Neural progenitor cell (in vitro differentiated cells): ENCODE measurements around the gene SEC63. TPM values are rescaled to one million over a fixed set of nuclear protein-coding genes. Genes with fewer than 3 reads are reported as not detected.
A peak's percentile ranks its signal among the peaks of the same experiment; 100 is the strongest.

ENCODE experiments used
- DNase-seq: peaks from one replicate; pipeline ENCODE4 v3.0.0-alpha.2; 2016; ENCODE audit warnings: low spot score
- H2AFZ ChIP-seq: fragments of 200-600 bp; sonication (generic); replicated peaks from 2 replicates; pipeline ENCODE4 v1.6.1; 2016; ENCODE audit warnings: antibody characterized with exemption
- H3F3A ChIP-seq: fragments of 200-600 bp; sonication (generic); 2 replicates; pipeline ENCODE4 v1.6.1; 2016; ENCODE audit warnings: antibody characterized with exemption, low read depth
- H3K27ac ChIP-seq: fragments of 200-600 bp; sonication (generic); 2 replicates; pipeline ENCODE4 v1.5.1; 2016; ENCODE audit warnings: mild to moderate bottlenecking
- H3K27me3 ChIP-seq: fragments of 200-600 bp; sonication (generic); 2 replicates; pipeline ENCODE4 v1.6.1; 2016; ENCODE audit warnings: mild to moderate bottlenecking, moderate library complexity
- H3K36me3 ChIP-seq: fragments of 200-600 bp; sonication (generic); 2 replicates; pipeline ENCODE4 v1.5.1; 2016
- H3K4me1 ChIP-seq: fragments of 200-600 bp; sonication (generic); 2 replicates; pipeline ENCODE4 v1.6.1; 2016; ENCODE audit warnings: mixed run types
- H3K4me2 ChIP-seq: fragments of 200-600 bp; sonication (generic); 2 replicates; pipeline ENCODE4 v1.6.1; 2016
- H3K4me3 ChIP-seq: fragments of 200-600 bp; sonication (generic); 2 replicates; pipeline ENCODE4 v1.5.1; 2016
- H3K79me2 ChIP-seq: fragments of 200-600 bp; sonication (generic); 2 replicates; pipeline ENCODE4 v1.6.1; 2016; ENCODE audit warnings: low read depth
- H3K9ac ChIP-seq: fragments of 200-600 bp; sonication (generic); 2 replicates; pipeline ENCODE4 v1.6.1; 2016
- H3K9me3 ChIP-seq: fragments of 200-600 bp; sonication (generic); 2 replicates; pipeline ENCODE4 v1.5.1; 2016; ENCODE audit warnings: low read depth
- H4K20me1 ChIP-seq: fragments of 200-600 bp; sonication (generic); 2 replicates; pipeline ENCODE4 v1.6.1; 2016; ENCODE audit warnings: low read depth
- H3K27ac Mint-ChIP-seq: 3 replicates; pipeline ENCODE4 v1.8.0; 2021; ENCODE audit warnings: mixed read lengths
- H3K27me3 Mint-ChIP-seq: 2 replicates; pipeline ENCODE4 v1.8.0; 2022; ENCODE audit warnings: low read depth, mild to moderate bottlenecking, inconsistent platforms, moderate library complexity, mixed read lengths; ENCODE audit not compliant: insufficient read depth
- H3K36me3 Mint-ChIP-seq: 3 replicates; pipeline ENCODE4 v1.8.0; 2021; ENCODE audit warnings: mixed read lengths
- H3K4me1 Mint-ChIP-seq: 3 replicates; pipeline ENCODE4 v1.8.0; 2021; ENCODE audit warnings: mixed read lengths
- H3K4me3 Mint-ChIP-seq: 3 replicates; pipeline ENCODE4 v1.8.0; 2021; ENCODE audit warnings: mild to moderate bottlenecking, moderate library complexity, mixed read lengths
- H3K9me3 Mint-ChIP-seq: 3 replicates; pipeline ENCODE4 v1.8.0; 2020; ENCODE audit warnings: mixed read lengths
- EZH2 ChIP-seq: fragments of 200-600 bp; sonication (generic); IDR thresholded peaks from 2 replicates; pipeline ENCODE4 v1.6.1; 2017; ENCODE audit warnings: antibody characterized with exemption, mild to moderate bottlenecking, moderate library complexity
- EZH2phosphoT487 ChIP-seq: fragments of 200-600 bp; sonication (generic); IDR thresholded peaks from 2 replicates; pipeline ENCODE4 v1.6.1; 2017; ENCODE audit warnings: antibody characterized with exemption
- small RNA-seq: library from RNA; depleted of rRNA; stranded (forward); fragments of <200 nt; gene quantifications from one replicate; pipeline ENCODE3, GENCODE V24; 2015
- total RNA-seq: library from RNA; depleted of rRNA; stranded (reverse); fragments of >200 nt; gene quantifications from 2 replicates; pipeline ENCODE4 v1.2.3, GENCODE V29; 2015; ENCODE audit warnings: low replicate concordance
- TF ChIP-seq, protein P1 (sequence below): fragments of 200-600 bp; sonication (generic); IDR thresholded peaks from 2 replicates; pipeline ENCODE4 v1.5.1; 2017; ENCODE audit warnings: antibody characterized with exemption, mild to moderate bottlenecking

The SEC63 gene
- total RNA-seq, 1 donor from 2014 or later, result 20.7 TPM

DNA sequence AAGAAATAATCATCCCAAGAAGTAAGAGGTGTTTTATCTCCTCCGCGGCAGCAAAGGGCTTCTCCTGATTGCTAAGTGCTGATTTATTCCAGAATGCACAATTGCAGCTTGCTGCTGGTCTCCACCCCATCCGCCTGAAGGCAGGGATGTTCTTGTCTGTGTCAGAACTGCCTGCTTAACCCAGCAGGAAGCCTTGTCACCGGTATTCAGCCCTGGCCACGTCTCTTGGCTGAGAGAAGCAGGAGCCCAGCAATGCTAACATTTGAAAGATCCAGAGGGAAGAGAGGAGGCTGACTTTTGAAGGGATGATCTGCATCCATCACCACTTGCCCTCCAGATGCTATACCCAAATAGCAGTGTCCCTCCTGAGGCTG, 138.1 kb downstream of the SEC63 start:
- no peaks in the 10 kb centered on the region for H3K79me2 ChIP-seq
- peaks cover 69% of the 10 kb centered on the region for H3K4me1 Mint-ChIP-seq
- H3K4me3 Mint-ChIP-seq, result peak overlapping the region; percentile 60
- TF ChIP-seq, protein P1, sequence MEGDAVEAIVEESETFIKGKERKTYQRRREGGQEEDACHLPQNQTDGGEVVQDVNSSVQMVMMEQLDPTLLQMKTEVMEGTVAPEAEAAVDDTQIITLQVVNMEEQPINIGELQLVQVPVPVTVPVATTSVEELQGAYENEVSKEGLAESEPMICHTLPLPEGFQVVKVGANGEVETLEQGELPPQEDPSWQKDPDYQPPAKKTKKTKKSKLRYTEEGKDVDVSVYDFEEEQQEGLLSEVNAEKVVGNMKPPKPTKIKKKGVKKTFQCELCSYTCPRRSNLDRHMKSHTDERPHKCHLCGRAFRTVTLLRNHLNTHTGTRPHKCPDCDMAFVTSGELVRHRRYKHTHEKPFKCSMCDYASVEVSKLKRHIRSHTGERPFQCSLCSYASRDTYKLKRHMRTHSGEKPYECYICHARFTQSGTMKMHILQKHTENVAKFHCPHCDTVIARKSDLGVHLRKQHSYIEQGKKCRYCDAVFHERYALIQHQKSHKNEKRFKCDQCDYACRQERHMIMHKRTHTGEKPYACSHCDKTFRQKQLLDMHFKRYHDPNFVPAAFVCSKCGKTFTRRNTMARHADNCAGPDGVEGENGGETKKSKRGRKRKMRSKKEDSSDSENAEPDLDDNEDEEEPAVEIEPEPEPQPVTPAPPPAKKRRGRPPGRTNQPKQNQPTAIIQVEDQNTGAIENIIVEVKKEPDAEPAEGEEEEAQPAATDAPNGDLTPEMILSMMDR, result no peak
- TF ChIP-seq EZH2phosphoT487 (no peak), EZH2 (no peak)
- H3K36me3 Mint-ChIP-seq, result no peaks in the 10 kb centered on the region
- DNase-seq, result peak; percentile 81
- H3K27me3 ChIP-seq, result no peaks in the 10 kb centered on the region
- peaks cover 4% of the 10 kb centered on the region for H3K27me3 Mint-ChIP-seq
- H3K9me3 Mint-ChIP-seq, result no peaks in the 10 kb centered on the region
- H3K4me3 ChIP-seq, result no peak overlapping the region
- no peaks in the 10 kb centered on the region for H3K36me3 ChIP-seq
- peaks cover 32% of the 10 kb centered on the region for H3F3A ChIP-seq
- no peak overlapping the region for H3K27ac ChIP-seq
- no peak overlapping the region for H3K9ac ChIP-seq
- H2AFZ ChIP-seq, result no peak overlapping the region
- no peaks in the 10 kb centered on the region for H3K9me3 ChIP-seq
- H4K20me1 ChIP-seq, result no peaks in the 10 kb centered on the region
- peaks cover 54% of the 10 kb centered on the region for H3K4me1 ChIP-seq
- peak overlapping the region; percentile 59 for H3K4me2 ChIP-seq
- peak overlapping the region; percentile 21 for H3K27ac Mint-ChIP-seq

DNA sequence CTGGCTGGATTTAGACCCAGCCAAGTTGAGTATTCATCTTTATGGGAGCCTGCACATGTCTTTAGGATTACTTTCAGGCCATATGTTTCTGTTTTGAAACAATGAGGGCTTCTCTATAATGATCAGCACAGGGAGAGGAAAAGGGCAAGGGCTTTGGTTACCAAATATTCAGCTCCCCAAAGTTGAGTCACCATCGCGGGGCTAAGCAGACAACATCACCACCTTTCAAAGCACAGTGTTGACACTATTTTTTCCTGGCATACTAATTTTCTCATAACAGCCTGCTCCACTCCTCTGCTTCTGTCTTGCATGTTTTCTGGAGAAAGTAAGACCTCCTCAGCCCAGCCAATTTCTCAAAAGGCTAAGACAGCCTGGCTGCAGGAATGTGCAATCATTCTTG, 138.8 kb downstream of the SEC63 start:
- H3F3A ChIP-seq, result peaks cover 32% of the 10 kb centered on the region
- H3K9me3 ChIP-seq, result no peaks in the 10 kb centered on the region
- Mint-ChIP-seq H3K4me3 (no peak overlapping the region), H3K27me3 (peaks cover 4% of the 10 kb centered on the region), H3K9me3 (no peaks in the 10 kb centered on the region), H3K36me3 (no peaks in the 10 kb centered on the region), H3K4me1 (peaks cover 63% of the 10 kb centered on the region), H3K27ac (no peak overlapping the region)
- peak overlapping the region; percentile 34 for H3K4me2 ChIP-seq
- TF ChIP-seq EZH2, result no peak
- no peak overlapping the region for H2AFZ ChIP-seq
- DNase-seq, result no peak
- no peak overlapping the region for H3K9ac ChIP-seq
- no peak overlapping the region for H3K27ac ChIP-seq
- H3K4me1 ChIP-seq, result peaks cover 54% of the 10 kb centered on the region
- no peaks in the 10 kb centered on the region for H3K36me3 ChIP-seq
- H3K4me3 ChIP-seq, result no peak overlapping the region
- H3K27me3 ChIP-seq, result no peaks in the 10 kb centered on the region
- H3K79me2 ChIP-seq, result no peaks in the 10 kb centered on the region
- no peaks in the 10 kb centered on the region for H4K20me1 ChIP-seq

DNA sequence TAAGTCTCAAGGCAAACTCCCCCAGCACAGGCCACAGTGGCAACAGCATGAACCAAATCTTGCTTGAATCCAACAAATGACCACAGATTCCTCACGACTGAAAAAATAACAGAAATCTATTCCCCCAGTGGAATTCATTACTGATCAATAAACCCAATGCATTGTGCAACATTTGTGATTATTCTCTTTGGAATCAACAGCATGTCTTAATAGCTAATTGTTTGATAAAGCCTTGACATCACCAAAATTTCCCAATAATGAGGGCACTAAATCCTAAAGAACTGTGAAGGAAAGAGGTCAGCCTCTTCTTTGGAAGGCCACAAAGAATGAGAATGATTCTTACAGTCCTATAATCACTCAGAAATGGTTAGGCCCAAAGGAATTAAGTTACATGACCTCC, 139.7 kb downstream of the SEC63 start:
- no peaks in the 10 kb centered on the region for H3K36me3 Mint-ChIP-seq
- TF ChIP-seq EZH2 (no peak), EZH2phosphoT487 (no peak)
- TF ChIP-seq, protein P1, result no peak

DNA sequence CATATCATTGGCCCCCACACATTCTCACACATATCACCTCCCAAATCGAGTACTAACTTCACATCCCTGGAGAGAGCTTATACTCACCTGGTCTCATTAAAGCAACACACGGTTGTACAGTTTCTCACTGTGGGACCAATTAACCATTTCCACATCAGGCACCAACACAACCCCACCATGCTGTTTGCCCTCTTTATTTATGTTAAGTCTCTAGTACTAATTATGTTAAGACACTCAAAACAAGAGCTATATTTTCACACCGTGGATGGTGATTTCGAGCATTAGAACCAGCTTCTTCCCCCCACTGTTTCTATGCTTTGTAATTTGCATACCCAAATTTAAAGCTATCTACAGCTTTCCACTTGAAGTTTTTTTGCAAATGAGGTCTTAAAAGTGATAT, 140.2 kb downstream of the SEC63 start:
- peaks cover 51% of the 10 kb centered on the region for H3K4me1 ChIP-seq
- TF ChIP-seq EZH2 (no peak), EZH2phosphoT487 (no peak)
- TF ChIP-seq, protein P1, result no peak
- no peaks in the 10 kb centered on the region for H3K79me2 ChIP-seq
- H2AFZ ChIP-seq, result no peak overlapping the region
- H3K36me3 ChIP-seq, result no peaks in the 10 kb centered on the region
- no peaks in the 10 kb centered on the region for H3K9me3 ChIP-seq
- H3K9ac ChIP-seq, result no peak overlapping the region
- H3K27me3 Mint-ChIP-seq, result peaks cover 2% of the 10 kb centered on the region
- peak overlapping the region; percentile 1 for H3K4me3 Mint-ChIP-seq
- no peak overlapping the region for H3K4me3 ChIP-seq
- no peaks in the 10 kb centered on the region for H4K20me1 ChIP-seq
- H3F3A ChIP-seq, result peaks cover 30% of the 10 kb centered on the region
- no peaks in the 10 kb centered on the region for H3K9me3 Mint-ChIP-seq
- no peak overlapping the region for H3K27ac ChIP-seq
- DNase-seq, result no peak
- no peak overlapping the region for H3K27ac Mint-ChIP-seq
- H3K27me3 ChIP-seq, result no peaks in the 10 kb centered on the region
- H3K4me2 ChIP-seq, result no peak overlapping the region
- peaks cover 55% of the 10 kb centered on the region for H3K4me1 Mint-ChIP-seq
- no peaks in the 10 kb centered on the region for H3K36me3 Mint-ChIP-seq

More for the DNA sequence above, 139.7 kb downstream of the SEC63 start:
- no peaks in the 10 kb centered on the region for H3K27me3 ChIP-seq
- H2AFZ ChIP-seq, result peak overlapping the region; percentile 9
- peak overlapping the region; percentile 34 for H3K4me2 ChIP-seq
- Mint-ChIP-seq H3K4me1 (peaks cover 58% of the 10 kb centered on the region), H3K27me3 (peaks cover 2% of the 10 kb centered on the region), H3K9me3 (no peaks in the 10 kb centered on the region), H3K27ac (no peak overlapping the region), H3K4me3 (no peak overlapping the region)
- H3K9me3 ChIP-seq, result no peaks in the 10 kb centered on the region
- no peaks in the 10 kb centered on the region for H4K20me1 ChIP-seq
- H3K27ac ChIP-seq, result no peak overlapping the region
- H3K4me3 ChIP-seq, result no peak overlapping the region
- DNase-seq, result no peak
- peaks cover 54% of the 10 kb centered on the region for H3K4me1 ChIP-seq
- H3K36me3 ChIP-seq, result no peaks in the 10 kb centered on the region
- H3K79me2 ChIP-seq, result no peaks in the 10 kb centered on the region
- H3F3A ChIP-seq, result peaks cover 32% of the 10 kb centered on the region
- H3K9ac ChIP-seq, result no peak overlapping the region

Small RNA genes lying within 50 kb of the gene (small RNA-seq; reads per million reads assigned to genes)
- gene MTHFD2P3 (not detected), gene RF00045 (not detected), gene RNU6-437P (not detected)

Other genes with a start within 250 kb of the SEC63 start
- not detected in 2 replicates for gene SCML4, start 133.9 kb downstream of the SEC63 start, total RNA-seq
- gene OSTM1, start 116.5 kb upstream of the SEC63 start, total RNA-seq, result 18.0 and 42.8 TPM in 2 replicates
- gene NR2E1, start 207.8 kb upstream of the SEC63 start, total RNA-seq, result 0.25 and 1.0 TPM in 2 replicates